IMR-90 (cell line): ENCODE results near the gene FAM149A.

ENCODE experiments used
- CEBPB ChIP-seq: IDR thresholded peaks from 2 replicates; pipeline ENCODE4 v1.6.1; 2012; ENCODE audit warnings: low read depth, low read length, improper control_type of control experiment
- CHD1 ChIP-seq: IDR thresholded peaks from 2 replicates; pipeline ENCODE4 v1.6.1; 2012; ENCODE audit warnings: low read depth, low read length, improper control_type of control experiment
- CTCF ChIP-seq: conservative IDR thresholded peaks from 2 replicates; pipeline ENCODE4 v1.5.1; 2012; ENCODE audit warnings: mild to moderate bottlenecking, low read depth, low read length, improper control_type of control experiment
- ELK1 ChIP-seq: fragments of 150-350 bp; IDR thresholded peaks from 2 replicates; pipeline ENCODE4 v1.6.1; 2016; ENCODE audit warnings: low read depth, mild to moderate bottlenecking, low read length, moderate library complexity, borderline replicate concordance
- FOS ChIP-seq: fragments of 150-350 bp; IDR thresholded peaks from 2 replicates; pipeline ENCODE4 v1.6.1; 2016; ENCODE audit warnings: low read depth, low read length
- MAFK ChIP-seq: IDR thresholded peaks from 2 replicates; pipeline ENCODE4 v1.6.1; 2012; ENCODE audit warnings: low read depth, low read length, improper control_type of control experiment
- MXI1 ChIP-seq: IDR thresholded peaks from 2 replicates; pipeline ENCODE4 v1.6.1; 2012; ENCODE audit warnings: low read depth, mild to moderate bottlenecking, low read length, moderate library complexity, borderline replicate concordance
- NFE2L2 ChIP-seq: fragments of 150-350 bp; IDR thresholded peaks from 2 replicates; pipeline ENCODE4 v1.6.1; 2016; ENCODE audit warnings: low read depth, mild to moderate bottlenecking, low read length
- POLR2A ChIP-seq: IDR thresholded peaks from 2 replicates; pipeline ENCODE4 v1.6.1; 2012; ENCODE audit warnings: mild to moderate bottlenecking, low read depth, low read length
- RAD21 ChIP-seq: IDR thresholded peaks from 2 replicates; pipeline ENCODE4 v1.6.1; 2012; ENCODE audit warnings: low read length, improper control_type of control experiment
- RCOR1 ChIP-seq: IDR thresholded peaks from 2 replicates; pipeline ENCODE4 v1.6.1; 2012; ENCODE audit warnings: mild to moderate bottlenecking, low read length, improper control_type of control experiment; ENCODE audit not compliant: insufficient replicate concordance
- SMC3 ChIP-seq: fragments of 150-350 bp; IDR thresholded peaks from 2 replicates; pipeline ENCODE4 v1.6.1; 2016; ENCODE audit warnings: low read depth, mild to moderate bottlenecking, antibody characterized with exemption, low read length, moderate library complexity
- USF2 ChIP-seq: fragments of 150-350 bp; IDR thresholded peaks from 2 replicates; pipeline ENCODE4 v1.6.1; 2017; ENCODE audit warnings: mild to moderate bottlenecking, antibody characterized with exemption, low read length, low read depth

- TF ChIP-seq SMC3 (no peak), CTCF (no peak), CHD1 (no peak), NFE2L2 (no peak), POLR2A (no peak), CEBPB (no peak), RAD21 (no peak), ELK1 (no peak), USF2 (no peak), RCOR1 (no peak), MXI1 (no peak), MAFK (no peak), FOS (no peak)
Observed at GRCh38 chr4:186134257-186134656, 29.8 kb downstream of the FAM149A start.
